ENCODE measurements around the gene ZNF624.

Gene ZNF624

DNA sequence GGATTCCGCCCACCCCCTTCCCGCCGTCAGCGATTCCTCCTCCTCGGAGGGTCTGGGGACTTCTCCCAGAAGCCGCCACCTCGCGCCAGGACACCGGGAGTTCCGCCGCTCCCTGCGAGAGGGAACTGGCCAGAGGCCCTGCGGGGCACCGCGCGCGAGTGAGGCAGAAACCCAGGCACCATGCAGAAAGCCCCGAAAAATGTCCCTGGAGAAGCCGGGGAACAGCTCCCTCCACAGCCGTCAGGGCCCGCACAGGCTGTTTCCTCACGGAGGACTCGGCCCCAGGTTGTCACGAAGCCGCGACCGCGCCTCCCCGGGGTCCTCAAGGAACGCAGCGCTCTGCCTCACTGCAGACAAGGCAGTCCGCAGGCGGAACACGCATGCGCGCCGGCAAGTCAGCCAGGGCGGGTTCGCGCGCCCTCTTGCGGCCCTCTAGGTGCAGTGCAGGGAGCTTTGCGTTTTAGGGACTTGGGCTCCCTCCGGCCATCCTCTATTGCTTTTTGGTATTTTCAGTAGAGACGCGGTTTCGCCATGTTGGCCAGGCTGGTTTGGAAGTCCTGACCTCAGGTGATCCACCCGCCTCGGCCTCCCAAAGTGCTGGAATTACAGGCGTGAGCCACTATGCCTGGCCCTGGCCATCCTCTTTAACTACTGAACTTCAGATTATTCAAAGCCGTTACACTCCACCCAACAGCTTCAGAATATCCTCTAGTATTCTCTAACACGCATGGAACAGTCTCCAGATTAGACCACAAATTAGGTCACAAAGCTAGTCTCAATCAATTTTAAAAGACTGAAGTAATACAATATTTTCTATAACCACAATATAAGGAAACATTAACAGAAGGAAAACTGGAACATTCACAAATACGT is 64.3 kb downstream of the ZNF624 start:
- peak; percentile 88 for DNase-seq

DNA sequence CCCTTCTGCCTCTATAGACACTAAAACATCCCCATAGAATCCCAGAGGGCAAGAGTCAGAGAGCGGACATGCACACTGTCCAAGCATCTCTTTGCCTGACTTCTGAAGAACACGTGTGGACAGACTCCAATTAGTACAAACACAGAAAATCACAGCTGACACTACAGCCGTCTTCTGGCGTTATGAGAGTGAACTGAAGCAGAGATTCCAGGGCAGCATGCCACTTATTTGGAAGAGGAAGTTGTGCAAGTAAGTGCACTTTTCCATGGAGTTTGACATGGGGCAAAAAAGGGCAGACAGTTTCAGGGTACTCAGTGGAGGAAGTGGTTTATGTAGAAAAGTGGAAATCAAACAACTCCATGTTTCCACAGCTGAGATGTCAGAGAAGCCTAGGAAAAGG is 67.9 kb downstream of the ZNF624 start:
- no peak for DNase-seq

DNA sequence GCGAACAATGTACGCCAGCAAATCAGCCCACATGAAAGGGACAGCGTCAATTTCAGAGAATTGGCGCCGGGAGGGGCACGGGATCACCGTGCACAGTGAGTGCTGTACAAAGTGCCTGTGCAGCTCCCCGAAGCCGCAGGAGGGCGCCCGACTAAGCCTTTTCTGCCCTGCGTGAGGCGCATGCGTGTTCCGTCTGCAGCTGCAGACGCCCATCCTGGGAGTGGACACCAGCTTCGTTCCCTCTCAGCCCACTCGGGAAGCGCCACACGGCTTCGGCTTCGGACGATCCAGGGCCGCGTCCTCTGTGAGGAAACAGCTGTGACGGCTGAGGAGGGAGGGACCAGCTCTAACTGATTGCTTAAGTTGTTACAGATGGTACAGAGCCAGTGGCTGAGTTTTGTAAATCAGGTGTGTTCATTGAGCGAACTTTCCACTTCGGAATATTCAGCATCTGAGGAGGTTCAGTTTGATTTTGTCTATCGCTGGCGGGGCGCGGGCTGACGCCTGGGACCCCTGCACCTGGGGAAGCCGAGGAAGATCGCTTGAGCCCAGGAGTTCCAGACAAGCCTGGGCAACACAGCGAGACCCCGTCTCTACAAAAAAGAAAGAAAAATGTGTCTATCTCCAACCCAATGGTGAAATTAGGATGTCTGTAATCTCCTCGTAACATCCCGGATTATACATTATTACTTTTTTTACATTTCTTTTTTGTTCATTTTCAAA is 69.2 kb downstream of the ZNF624 start:
- DNase-seq: peak; percentile 89

DNA sequence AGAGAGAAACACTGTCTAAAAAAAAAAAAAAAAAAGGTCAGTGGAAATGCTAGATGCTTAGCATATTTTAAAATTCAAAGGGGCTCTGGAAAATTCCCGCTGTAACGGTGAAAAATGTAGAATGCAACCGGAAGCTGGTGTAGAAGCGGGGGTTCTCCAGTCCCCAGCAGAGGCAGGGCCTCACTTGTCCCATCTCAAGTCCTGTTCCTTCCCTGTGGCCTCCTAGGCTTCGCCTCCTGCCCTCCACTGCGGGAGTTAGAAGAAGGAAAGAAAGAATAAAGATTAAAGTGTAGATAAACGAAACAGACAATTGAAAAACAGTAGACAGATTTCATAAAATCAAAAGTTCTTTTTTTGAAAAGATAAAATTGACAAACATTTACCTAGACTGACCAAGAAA is 69.9 kb downstream of the ZNF624 start:
- DNase-seq: no peak

DNA sequence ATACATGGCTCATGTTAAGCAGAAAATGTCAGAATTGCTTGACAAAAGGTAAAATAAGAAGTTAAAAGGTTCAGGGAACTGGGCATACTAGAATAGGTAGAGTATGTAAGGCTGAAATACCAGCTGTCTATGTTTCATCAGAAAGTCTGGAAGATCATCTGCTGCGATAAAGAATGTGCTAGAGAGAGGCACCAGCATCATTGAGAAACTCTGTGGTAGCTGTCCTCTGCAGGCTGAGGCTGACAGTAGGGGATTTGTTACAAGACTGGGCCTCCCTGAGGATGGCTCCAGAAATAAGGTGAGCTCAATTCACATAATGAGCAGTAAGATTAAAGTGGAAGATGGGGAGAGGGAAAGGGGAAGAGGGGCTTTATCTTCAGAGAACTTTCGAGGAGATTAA is 80.2 kb downstream of the ZNF624 start:
- DNase-seq: no peak

Measured in activated T-cell treated with anti-CD3 and anti-CD28 coated beads for 4 hours (primary cell).